ENCODE data around the gene NFS1. TPM values are rescaled to one million over a fixed set of nuclear protein-coding genes. Genes with fewer than 3 reads are reported as not detected.

Gene NFS1
- total and polyA plus RNA-seq, 4 donors = 30.1 to 55.2 (median 46.1) TPM

GRCh38 chr20:35627121-35627520 lies 72.0 kb downstream of the NFS1 start (continued):
- TF ChIP-seq MAX (IDR thresholded peaks at IDR 0.05) = no peak

- H3K9me3 ChIP-seq (ENCODE audit: control insufficient read depth in 4 of 4, low read length in 3 of 4) = no peaks in the 10 kb centered on the region
- H3K9ac ChIP-seq (ENCODE audit: low read depth in 1 of 2, low read length in 2 of 2) = no peak overlapping the region
- 97% methylated on average over 13 of the region's 13 CpGs for WGBS
- H3K4me3 ChIP-seq (ENCODE audit: low read depth in 1 of 3, low read length in 3 of 3) = no peak overlapping the region
- peaks cover 10 to 55% (median 32%) of the 10 kb centered on the region in 4 donors for H3K36me3 ChIP-seq (ENCODE audit: control insufficient read depth in 4 of 4, insufficient read depth in 3 of 4, low read depth in 1 of 4, low read length in 3 of 4)
- no peaks in the 10 kb centered on the region for H3K27me3 ChIP-seq (ENCODE audit: control insufficient read depth in 4 of 4, insufficient read depth in 4 of 4, low read length in 3 of 4)
- peaks cover 0 to 4% (median 4%) of the 10 kb centered on the region in 4 donors for H3K4me1 ChIP-seq (ENCODE audit: control insufficient read depth in 4 of 4, insufficient read depth in 4 of 4, low read length in 3 of 4)
- H3K27ac ChIP-seq (ENCODE audit: low read depth in 1 of 2, low read length in 2 of 2) = no peak overlapping the region
- TF ChIP-seq NR2F2 (IDR thresholded peaks at IDR 0.05) (no peak), CTCF (IDR thresholded peaks at IDR 0.05; ENCODE audit: low read depth, low read length, missing input control) (no peak), FOXA2 (IDR thresholded peaks at IDR 0.05) (no peak), FOXA1 (IDR thresholded peaks at IDR 0.05) (no peak), TAF1 (conservative IDR thresholded peaks at IDR 0.05) (no peak), SP1 (IDR thresholded peaks at IDR 0.05) (no peak), JUND (IDR thresholded peaks at IDR 0.05) (no peak)
- no peak for DNase-seq (ENCODE audit: low spot score)
Measured at GRCh38 chr20:35626386-35627001, 72.7 kb downstream of the NFS1 start.

- no peak overlapping the region for H3K9ac ChIP-seq (ENCODE audit: low read depth in 1 of 2, low read length in 2 of 2)
- no peaks in the 10 kb centered on the region for H3K27me3 ChIP-seq (ENCODE audit: control insufficient read depth in 4 of 4, insufficient read depth in 4 of 4, low read length in 3 of 4)
- TF ChIP-seq GABPA (IDR thresholded peaks at IDR 0.05 in 1 of 2, conservative IDR thresholded peaks at IDR 0.05 in 1 of 2) = no peak
- TF ChIP-seq, protein P1, sequence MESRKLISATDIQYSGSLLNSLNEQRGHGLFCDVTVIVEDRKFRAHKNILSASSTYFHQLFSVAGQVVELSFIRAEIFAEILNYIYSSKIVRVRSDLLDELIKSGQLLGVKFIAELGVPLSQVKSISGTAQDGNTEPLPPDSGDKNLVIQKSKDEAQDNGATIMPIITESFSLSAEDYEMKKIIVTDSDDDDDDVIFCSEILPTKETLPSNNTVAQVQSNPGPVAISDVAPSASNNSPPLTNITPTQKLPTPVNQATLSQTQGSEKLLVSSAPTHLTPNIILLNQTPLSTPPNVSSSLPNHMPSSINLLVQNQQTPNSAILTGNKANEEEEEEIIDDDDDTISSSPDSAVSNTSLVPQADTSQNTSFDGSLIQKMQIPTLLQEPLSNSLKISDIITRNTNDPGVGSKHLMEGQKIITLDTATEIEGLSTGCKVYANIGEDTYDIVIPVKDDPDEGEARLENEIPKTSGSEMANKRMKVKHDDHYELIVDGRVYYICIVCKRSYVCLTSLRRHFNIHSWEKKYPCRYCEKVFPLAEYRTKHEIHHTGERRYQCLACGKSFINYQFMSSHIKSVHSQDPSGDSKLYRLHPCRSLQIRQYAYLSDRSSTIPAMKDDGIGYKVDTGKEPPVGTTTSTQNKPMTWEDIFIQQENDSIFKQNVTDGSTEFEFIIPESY (IDR thresholded peaks at IDR 0.05) = no peak
- TF ChIP-seq NR2F2 (IDR thresholded peaks at IDR 0.05) = no peak
- no peak for TF ChIP-seq CTCF (IDR thresholded peaks at IDR 0.05; ENCODE audit: low read depth, low read length, missing input control)
- TF ChIP-seq EGR1 (IDR thresholded peaks at IDR 0.05; ENCODE audit: low read depth in 2 of 2) = no peak
- no peak for TF ChIP-seq HNF4G (IDR thresholded peaks at IDR 0.05)
- no peak for TF ChIP-seq JUND (IDR thresholded peaks at IDR 0.05)
- no peak for TF ChIP-seq FOXA1 (IDR thresholded peaks at IDR 0.05)
- no peak for TF ChIP-seq SP1 (IDR thresholded peaks at IDR 0.05)
- no peak for TF ChIP-seq YY1 (IDR thresholded peaks at IDR 0.05)
- TF ChIP-seq TAF1 (conservative IDR thresholded peaks at IDR 0.05) = no peak
- no peak for TF ChIP-seq REST (IDR thresholded peaks at IDR 0.05)
- TF ChIP-seq, protein P2, sequence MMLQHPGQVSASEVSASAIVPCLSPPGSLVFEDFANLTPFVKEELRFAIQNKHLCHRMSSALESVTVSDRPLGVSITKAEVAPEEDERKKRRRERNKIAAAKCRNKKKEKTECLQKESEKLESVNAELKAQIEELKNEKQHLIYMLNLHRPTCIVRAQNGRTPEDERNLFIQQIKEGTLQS (IDR thresholded peaks at IDR 0.05) = no peak
- no peak for TF ChIP-seq MAX (IDR thresholded peaks at IDR 0.05)
- peaks cover 0 to 4% (median 4%) of the 10 kb centered on the region in 4 donors for H3K4me1 ChIP-seq (ENCODE audit: control insufficient read depth in 4 of 4, insufficient read depth in 4 of 4, low read length in 3 of 4)
- H3K9me3 ChIP-seq (ENCODE audit: control insufficient read depth in 4 of 4, low read length in 3 of 4) = no peaks in the 10 kb centered on the region
- peaks cover 7 to 48% (median 26%) of the 10 kb centered on the region in 4 donors for H3K36me3 ChIP-seq (ENCODE audit: control insufficient read depth in 4 of 4, insufficient read depth in 3 of 4, low read depth in 1 of 4, low read length in 3 of 4)
- WGBS = 95% methylated on average over 6 of the region's 6 CpGs
- DNase-seq (ENCODE audit: low spot score) = no peak
- H3K4me3 ChIP-seq (ENCODE audit: low read depth in 1 of 3, low read length in 3 of 3) = no peak overlapping the region
- no peak overlapping the region for H3K27ac ChIP-seq (ENCODE audit: low read depth in 1 of 2, low read length in 2 of 2)
Measured at GRCh38 chr20:35625584-35626385, 73.4 kb downstream of the NFS1 start.

Data from liver (tissue), 9 donors.